Measurements from ENCODE around the gene OR6Q1. TPM values are rescaled to one million over a fixed set of nuclear protein-coding genes. Genes with fewer than 3 reads are reported as not detected.
"Not testable (repeated sequence)": the region's sequence is repeated elsewhere in the genome, so short reads cannot be mapped to it uniquely, and the experiment has no call there.

The OR6Q1 gene
- polyA plus RNA-seq, 1 of the 3 experiments (the other 2 are of a cell fraction), result not detected

GRCh38 chr11:57983191-57983590, 47.6 kb upstream of the OR6Q1 start:
- Histone ChIP-seq H4K20me1 (ENCODE audit: insufficient read depth) (no peaks in the 10 kb centered on the region), H3K9ac (no peak overlapping the region), H3K4me1 (ENCODE audit: control insufficient read depth in 1 of 2, insufficient read depth in 2 of 2, low read depth in 1 of 2, low read length in 1 of 2) (no peaks in the 10 kb centered on the region), H3K4me3 (ENCODE audit: low read depth in 2 of 2, low read length in 1 of 2) (no peak overlapping the region), H2AFZ (ENCODE audit: low read depth) (no peak overlapping the region), H3K9me2 (no peaks in the 10 kb centered on the region), H3K27ac (ENCODE audit: low read depth in 2 of 2, low read length in 1 of 2) (no peak overlapping the region), H3K36me3 (replicated peaks in 1 of 2; ENCODE audit: control insufficient read depth in 1 of 2, insufficient read depth in 2 of 2, low read length in 1 of 2) (no peaks in the 10 kb centered on the region), H3K9me3 (no peaks in the 10 kb centered on the region), H3F3A (replicated peaks; ENCODE audit: insufficient read depth) (no peaks in the 10 kb centered on the region), H3K4me2 (no peak overlapping the region), H3K27me3 (ENCODE audit: insufficient read depth) (no peaks in the 10 kb centered on the region; the same call in 1 of the 2 replicates), H3K79me2 (ENCODE audit: insufficient read depth) (no peaks in the 10 kb centered on the region)
- WGBS (ENCODE audit: low lambda C conversion rate), result 7% methylated on average over 3 of the region's 3 CpGs
- CTCF ChIA-PET, result interaction anchor here (1.0 kb wide), 1 partner anchor 9 kb away, joined by 3 read pairs; no protein-coding TSS in a partner anchor
- TF ChIP-seq IRF3 (IDR thresholded peaks at IDR 0.05; ENCODE audit: low read depth, low read length), result no peak
- TF ChIP-seq SIN3A (IDR thresholded peaks at IDR 0.05; ENCODE audit: borderline replicate concordance, low read depth, low read length), result no peak
- no peak for DNase-seq
- POLR2A ChIA-PET, result no interaction called here

GRCh38 chr11:57999523-57999922, 31.2 kb upstream of the OR6Q1 start:
- H3K27me3 ChIP-seq (ENCODE audit: insufficient read depth); DNase-seq; H3K9me3 ChIP-seq; H4K20me1 ChIP-seq (ENCODE audit: insufficient read depth); CTCF ChIA-PET; POLR2A ChIA-PET; H2AFZ ChIP-seq (ENCODE audit: low read depth); H3F3A ChIP-seq (replicated peaks; ENCODE audit: insufficient read depth); H3K79me2 ChIP-seq (ENCODE audit: insufficient read depth); H3K36me3 ChIP-seq (replicated peaks in 1 of 2; ENCODE audit: control insufficient read depth in 1 of 2, insufficient read depth in 2 of 2, low read length in 1 of 2); H3K9ac ChIP-seq; H3K9me2 ChIP-seq; H3K27ac ChIP-seq (ENCODE audit: low read depth in 2 of 2, low read length in 1 of 2); H3K4me1 ChIP-seq (ENCODE audit: control insufficient read depth in 1 of 2, insufficient read depth in 2 of 2, low read depth in 1 of 2, low read length in 1 of 2): not testable (repeated sequence)
- 13% methylated on average over 6 of the region's 13 CpGs for WGBS (ENCODE audit: low lambda C conversion rate)
- Histone ChIP-seq H3K4me3 (ENCODE audit: low read depth in 2 of 2, low read length in 1 of 2) (peak overlapping the region in 1 of 2 experiments; percentile 48; a peak in 2 of 4 replicates), H3K4me2 (peak overlapping the region; percentile 55; the same call in 1 of the 2 replicates)

- H3K4me1 ChIP-seq (ENCODE audit: control insufficient read depth in 1 of 2, insufficient read depth in 2 of 2, low read depth in 1 of 2, low read length in 1 of 2); H4K20me1 ChIP-seq (ENCODE audit: insufficient read depth); H3K9me3 ChIP-seq; CTCF ChIA-PET; H3K27me3 ChIP-seq (ENCODE audit: insufficient read depth); H3K36me3 ChIP-seq (replicated peaks in 1 of 2; ENCODE audit: control insufficient read depth in 1 of 2, insufficient read depth in 2 of 2, low read length in 1 of 2); DNase-seq; POLR2A ChIA-PET; H3K79me2 ChIP-seq (ENCODE audit: insufficient read depth); H3F3A ChIP-seq (replicated peaks; ENCODE audit: insufficient read depth); H3K27ac ChIP-seq (ENCODE audit: low read depth in 2 of 2, low read length in 1 of 2); H3K9me2 ChIP-seq; H3K9ac ChIP-seq: not testable (repeated sequence)
- WGBS (ENCODE audit: low lambda C conversion rate), result 10% methylated on average over 6 of the region's 10 CpGs
- peak overlapping the region; percentile 55; the same call in 1 of the 2 replicates for H3K4me2 ChIP-seq
- H3K4me3 ChIP-seq (ENCODE audit: low read depth in 2 of 2, low read length in 1 of 2), result peak overlapping the region in 1 of 2 experiments; percentile 48; a peak in 2 of 4 replicates
- H2AFZ ChIP-seq (ENCODE audit: low read depth), result peak overlapping the region; percentile 59; the same call in 1 of the 2 replicates
These were observed 30.7 kb upstream of the OR6Q1 start for GRCh38 chr11:58000021-58000420.

GRCh38 chr11:58000699-58001098, 30.1 kb upstream of the OR6Q1 start:
- CTCF ChIA-PET, result no interaction called here
- POLR2A ChIA-PET, result no interaction called here
- Histone ChIP-seq H3F3A (replicated peaks; ENCODE audit: insufficient read depth) (no peaks in the 10 kb centered on the region), H3K9ac (no peak overlapping the region), H4K20me1 (ENCODE audit: insufficient read depth) (no peaks in the 10 kb centered on the region), H2AFZ (ENCODE audit: low read depth) (no peak overlapping the region), H3K4me2 (no peak overlapping the region), H3K9me2 (no peaks in the 10 kb centered on the region), H3K9me3 (no peaks in the 10 kb centered on the region), H3K27ac (ENCODE audit: low read depth in 2 of 2, low read length in 1 of 2) (no peak overlapping the region), H3K79me2 (ENCODE audit: insufficient read depth) (no peaks in the 10 kb centered on the region), H3K36me3 (replicated peaks in 1 of 2; ENCODE audit: control insufficient read depth in 1 of 2, insufficient read depth in 2 of 2, low read length in 1 of 2) (no peaks in the 10 kb centered on the region), H3K4me3 (ENCODE audit: low read depth in 2 of 2, low read length in 1 of 2) (no peak overlapping the region), H3K27me3 (ENCODE audit: insufficient read depth) (no peaks in the 10 kb centered on the region), H3K4me1 (ENCODE audit: control insufficient read depth in 1 of 2, insufficient read depth in 2 of 2, low read depth in 1 of 2, low read length in 1 of 2) (no peaks in the 10 kb centered on the region; a peak in 1 of 4 replicates)
- WGBS (ENCODE audit: low lambda C conversion rate), result 21% methylated on average over 5 of the region's 5 CpGs
- TF ChIP-seq TCF12 (IDR thresholded peaks at IDR 0.05) (no peak), EZH2phosphoT487 (IDR thresholded peaks at IDR 0.05; ENCODE audit: borderline replicate concordance, low read depth) (no peak), PBX3 (IDR thresholded peaks at IDR 0.05) (no peak), REST (IDR thresholded peaks at IDR 0.05; ENCODE audit: low read depth, low read length) (no peak), NRF1 (IDR thresholded peaks at IDR 0.05; ENCODE audit: low read depth, low read length) (no peak)
- DNase-seq, result no peak
